CD14-positive monocyte (primary cell): Measurements from ENCODE around the gene ANTXR2. TPM values are rescaled to one million over a fixed set of nuclear protein-coding genes. Genes with fewer than 3 reads are reported as not detected.

ENCODE experiments used
- DNase-seq, 3 donors: peaks; one replicate each; pipeline ENCODE4 v3.0.0-alpha.2; 2011 to 2022
- H2AFZ ChIP-seq: 2 replicates; pipeline ENCODE4 v1.6.0; 2012; ENCODE audit warnings: mild to moderate bottlenecking, low read depth, low read length, inconsistent platforms; ENCODE audit not compliant: insufficient read depth, poor library complexity, severe bottlenecking
- H3K27ac ChIP-seq, 2 donors: 1 replicate in 1 of 2; 2 replicates in 1 of 2; pipeline ENCODE4 v1.5.1; 2012 to 2013; ENCODE audit warnings: low read length in 2 of 2, control low read depth in 1 of 2, inconsistent platforms in 1 of 2, low read depth in 1 of 2, mild to moderate bottlenecking in 1 of 2
- H3K27me3 ChIP-seq, 2 donors: one replicate each; pipeline versions ENCODE4 v1.6.0 to v1.6.1; 2011 to 2013; ENCODE audit warnings: low read length in 2 of 2; ENCODE audit not compliant: control insufficient read depth in 2 of 2, insufficient read depth in 2 of 2
- H3K36me3 ChIP-seq, 2 donors: replicated peaks in 1 of 2; 1 replicate in 1 of 2; 2 replicates in 1 of 2; pipeline versions ENCODE4 v1.5.1 to v1.6.1; 2012 to 2013; ENCODE audit warnings: low read length in 2 of 2, control low read depth in 1 of 2, inconsistent platforms in 1 of 2, mild to moderate bottlenecking in 1 of 2; ENCODE audit not compliant: insufficient read depth in 2 of 2, control insufficient read depth in 1 of 2
- H3K4me1 ChIP-seq, 2 donors: 1 replicate in 1 of 2; 2 replicates in 1 of 2; pipeline versions ENCODE4 v1.5.1 to v1.6.1; 2012 to 2013; ENCODE audit warnings: low read length in 2 of 2, control low read depth in 1 of 2, inconsistent platforms in 1 of 2, mild to moderate bottlenecking in 1 of 2, moderate library complexity in 1 of 2; ENCODE audit not compliant: insufficient read depth in 2 of 2, control insufficient read depth in 1 of 2
- H3K4me2 ChIP-seq: replicated peaks from 2 replicates; pipeline ENCODE3; 2012; ENCODE audit warnings: low read length, moderate library complexity, mild to moderate bottlenecking; ENCODE audit not compliant: poor library complexity, severe bottlenecking; ENCODE audit errors: extremely low read depth
- H3K4me3 ChIP-seq, 3 experiments: fragments of 200-600 bp in 1 of 3; sonication (generic) in 1 of 3; replicated peaks in 1 of 3; 1 replicate in 2 of 3; 2 replicates in 1 of 3; pipeline ENCODE4 v1.5.1; 2011 to 2013; ENCODE audit warnings: low read length in 3 of 3, mild to moderate bottlenecking in 3 of 3, control low read depth in 2 of 3, low read depth in 2 of 3, inconsistent platforms in 1 of 3, moderate library complexity in 1 of 3
- H3K79me2 ChIP-seq: 2 replicates; pipeline ENCODE4 v1.6.0; 2012; ENCODE audit warnings: mild to moderate bottlenecking, control low read depth, inconsistent platforms, low read length, moderate library complexity; ENCODE audit not compliant: insufficient read depth
- H3K9ac ChIP-seq: 2 replicates; pipeline ENCODE4 v1.6.0; 2017; ENCODE audit warnings: low read length, mild to moderate bottlenecking; ENCODE audit not compliant: insufficient read depth, poor library complexity, severe bottlenecking
- H3K9me3 ChIP-seq, 2 donors: replicated peaks in 1 of 2; 1 replicate in 1 of 2; 2 replicates in 1 of 2; pipeline versions ENCODE4 v1.5.1 to v1.6.1; 2012 to 2013; ENCODE audit warnings: low read length in 2 of 2, control low read depth in 1 of 2; ENCODE audit not compliant: control insufficient read depth in 1 of 2, insufficient read depth in 1 of 2
- H4K20me1 ChIP-seq: 2 replicates; pipeline ENCODE4 v1.6.0; 2012; ENCODE audit warnings: mild to moderate bottlenecking, low read length, control low read depth, moderate library complexity; ENCODE audit not compliant: insufficient read depth
- H3K27ac Mint-ChIP-seq, 7 donors: one replicate each; pipeline ENCODE4 v1.8.0; 2020; ENCODE audit warnings: mild to moderate bottlenecking in 7 of 7, mixed read lengths in 7 of 7, moderate library complexity in 6 of 7, inconsistent platforms in 2 of 7
- H3K27me3 Mint-ChIP-seq, 3 donors: one replicate each; pipeline ENCODE4 v1.8.0; 2021 to 2022; ENCODE audit warnings: low read depth in 3 of 3, mild to moderate bottlenecking in 3 of 3, mixed read lengths in 3 of 3, moderate library complexity in 3 of 3, inconsistent platforms in 1 of 3
- H3K36me3 Mint-ChIP-seq, 2 donors: one replicate each; pipeline ENCODE4 v1.8.0; 2020; ENCODE audit warnings: mixed read lengths in 2 of 2, inconsistent platforms in 1 of 2, mild to moderate bottlenecking in 1 of 2
- H3K4me1 Mint-ChIP-seq: one replicate; pipeline ENCODE4 v1.8.0; 2020; ENCODE audit warnings: mild to moderate bottlenecking, mixed read lengths
- H3K4me3 Mint-ChIP-seq, 2 donors: one replicate each; pipeline ENCODE4 v1.8.0; 2020; ENCODE audit warnings: mild to moderate bottlenecking in 2 of 2, mixed read lengths in 2 of 2, moderate library complexity in 1 of 2
- H3K9me3 Mint-ChIP-seq, 7 donors: one replicate each; pipeline ENCODE4 v1.8.0; 2020 to 2022; ENCODE audit warnings: mixed read lengths in 7 of 7, mild to moderate bottlenecking in 6 of 7, moderate library complexity in 6 of 7, inconsistent platforms in 2 of 7
- CTCF ChIP-seq: fragments of 200-600 bp; IDR thresholded peaks from one replicate; pipeline ENCODE4 v1.8.0; 2022; ENCODE audit warnings: antibody characterized with exemption, mild to moderate bottlenecking
- WGBS: methylation state at CpG from one replicate; pipeline ENCODE4 v1.1.5; 2013; ENCODE audit warnings: missing lambda C conversion rate; ENCODE audit not compliant: insufficient coverage; 5-methylcytosine and 5-hydroxymethylcytosine counted together
- intact Hi-C, 2 donors: fragments of 100-400 bp; cut with micrococcal nuclease; formaldehyde crosslinking; loops; one replicate each; pipeline versions ENCODE4 v1.15.0 to v1.15.1; 2023
- polyA plus RNA-seq, 3 donors: library from polyadenylated mRNA; depleted of rRNA in 1 of 3; unstranded in 2 of 3; stranded (reverse) in 1 of 3; fragments of 300-500 nt in 2 of 3; fragments of >200 nt in 1 of 3; fragmentation: Illumina TruSeq in 2 of 3; gene quantifications; 1 replicate in 2 of 3; 2 replicates in 1 of 3; pipeline ENCODE4 v1.2.3, GENCODE V29; 2012 to 2021

The ANTXR2 gene
- polyA plus RNA-seq, 3 donors: 15.4 to 69.6 (median 59.2) TPM

DNA sequence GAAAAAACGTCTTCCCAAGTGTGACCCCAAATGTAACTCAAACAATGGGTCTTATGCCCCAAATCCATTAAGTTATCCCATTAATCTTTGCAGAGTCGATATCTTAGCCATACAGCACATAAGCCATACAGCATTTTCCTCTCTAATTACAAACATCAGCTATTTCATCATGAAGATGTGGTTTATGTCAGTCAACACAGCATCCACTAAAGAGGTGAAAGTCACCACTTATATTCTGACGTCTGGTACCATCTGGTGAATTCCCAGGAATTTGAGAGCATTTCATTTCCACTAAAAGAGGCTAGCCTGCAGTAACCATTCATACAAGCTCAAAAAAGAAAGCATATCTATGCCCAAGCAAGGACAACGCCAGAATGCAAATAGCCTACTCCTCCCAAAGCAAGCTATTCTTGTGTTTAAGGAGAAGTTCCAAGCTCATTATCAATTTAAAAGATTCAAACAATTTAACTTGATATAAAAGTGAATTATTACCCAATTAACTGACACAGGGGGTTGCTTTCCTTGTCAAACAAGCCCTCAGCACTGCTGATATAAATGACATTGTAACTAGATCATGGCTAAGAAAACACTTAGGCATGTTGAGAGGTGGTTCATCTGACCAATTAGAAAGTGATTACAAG lies 203.3 kb downstream of the ANTXR2 start:
- no peaks in the 10 kb centered on the region for H3K36me3 ChIP-seq
- no peaks in the 10 kb centered on the region for H3K27me3 Mint-ChIP-seq
- H3K9me3 ChIP-seq: no peaks in the 10 kb centered on the region
- H4K20me1 ChIP-seq: no peaks in the 10 kb centered on the region
- DNase-seq: no peak
- H3K27ac Mint-ChIP-seq: no peak overlapping the region
- no peaks in the 10 kb centered on the region for H3K36me3 Mint-ChIP-seq
- H3K79me2 ChIP-seq: no peaks in the 10 kb centered on the region
- no peak overlapping the region for H3K4me2 ChIP-seq
- no peak overlapping the region for H3K9ac ChIP-seq
- H3K4me1 ChIP-seq: no peaks in the 10 kb centered on the region
- H3K4me1 Mint-ChIP-seq: no peaks in the 10 kb centered on the region
- no peak overlapping the region for H3K4me3 Mint-ChIP-seq
- no peaks in the 10 kb centered on the region for H3K27me3 ChIP-seq
- peaks cover 0 to 2% (median 0%) of the 10 kb centered on the region in 7 donors for H3K9me3 Mint-ChIP-seq
- WGBS: 100% methylated on average over 2 of the region's 4 CpGs
- no peak overlapping the region for H3K27ac ChIP-seq
- intact Hi-C loops: no loop called here
- no peak for TF ChIP-seq CTCF
- no peak overlapping the region for H3K4me3 ChIP-seq
- no peak overlapping the region for H2AFZ ChIP-seq

- Histone ChIP-seq H3K27ac (no peak overlapping the region), H3K4me1 (no peaks in the 10 kb centered on the region), H4K20me1 (no peaks in the 10 kb centered on the region), H3K4me3 (no peak overlapping the region), H3K9ac (no peak overlapping the region), H3K36me3 (no peaks in the 10 kb centered on the region), H3K4me2 (no peak overlapping the region), H3K27me3 (no peaks in the 10 kb centered on the region), H2AFZ (no peak overlapping the region), H3K9me3 (no peaks in the 10 kb centered on the region), H3K79me2 (no peaks in the 10 kb centered on the region)
- WGBS: 50% methylated on average over 1 of the region's 2 CpGs
- TF ChIP-seq CTCF: no peak
- Mint-ChIP-seq H3K27me3 (no peaks in the 10 kb centered on the region), H3K27ac (no peak overlapping the region), H3K4me3 (no peak overlapping the region), H3K36me3 (no peaks in the 10 kb centered on the region), H3K4me1 (no peaks in the 10 kb centered on the region), H3K9me3 (peaks cover 0 to 2% (median 0%) of the 10 kb centered on the region in 7 donors)
- DNase-seq: no peak
- intact Hi-C loops: no loop called here
These were observed 207.8 kb downstream of the ANTXR2 start for GRCh38 chr4:79865201-79865597.
